ENCODE results near the gene LAMC2.
"Not testable (repeated sequence)": the region's sequence is repeated elsewhere in the genome, so short reads cannot be mapped to it uniquely, and the experiment has no call there.

The LAMC2 gene

DNA sequence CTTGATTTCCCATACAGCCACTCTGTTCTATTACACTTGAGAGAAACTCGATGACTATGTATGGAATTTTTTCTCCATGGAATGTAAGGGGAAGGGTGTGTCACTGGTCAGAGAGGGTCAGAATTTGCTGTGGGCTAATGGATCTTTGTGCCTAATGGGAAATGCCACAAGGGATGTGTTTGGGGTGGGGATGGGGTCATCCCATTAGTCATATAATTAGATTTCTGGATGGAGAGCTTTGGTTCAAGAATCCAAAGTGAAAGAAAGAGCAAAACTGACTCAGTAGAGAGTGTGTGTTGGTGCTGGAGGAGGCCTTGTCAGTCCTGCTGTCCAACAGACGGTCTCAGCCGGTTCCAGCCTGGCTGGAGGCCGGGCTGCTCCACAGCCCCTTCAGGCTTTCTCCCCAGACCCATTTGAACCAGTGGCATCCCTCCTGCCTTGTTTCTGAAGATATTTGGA, 86.4 kb downstream of the LAMC2 start:
- in situ Hi-C loops (cut with HindIII; ENCODE audit: low pct_ligation_motif_present, low sequenced_read_pairs), result no loop called here
- Histone ChIP-seq H3K27me3 (replicated peaks) (no peaks in the 10 kb centered on the region), H3K4me3 (ENCODE audit: low read depth, low read length) (no peak overlapping the region), H3K27ac (peak overlapping the region; percentile 72), H3K36me3 (replicated peaks) (no peaks in the 10 kb centered on the region)
- no peak for TF ChIP-seq CTCF (IDR thresholded peaks at IDR 0.05; ENCODE audit: low read depth, low read length, missing control alignments)
- DNase-seq, result peak; percentile 54

DNA sequence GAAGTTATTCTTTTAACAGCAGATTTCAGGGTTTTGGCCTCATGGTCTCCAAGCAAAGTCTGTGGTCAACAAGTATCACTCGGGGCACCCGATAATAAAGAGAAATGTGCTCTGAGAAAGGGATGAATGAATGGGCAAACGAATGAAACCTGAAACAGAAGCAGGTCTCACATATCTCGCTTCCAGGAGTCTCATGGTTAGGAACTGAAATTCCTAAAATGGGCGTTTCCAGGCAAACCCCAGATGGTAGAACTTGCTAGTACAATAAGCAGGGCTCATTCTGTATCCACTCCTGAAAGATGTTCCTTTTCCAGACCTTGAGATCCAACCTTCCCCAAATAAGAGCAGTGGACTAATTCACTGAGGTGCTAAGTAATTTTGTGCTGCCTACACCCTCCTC, 87.2 kb downstream of the LAMC2 start:
- no peak for DNase-seq
- in situ Hi-C loops (cut with HindIII; ENCODE audit: low pct_ligation_motif_present, low sequenced_read_pairs), result no loop called here
- Histone ChIP-seq H3K27me3 (replicated peaks) (no peaks in the 10 kb centered on the region), H3K27ac (peak overlapping the region; percentile 72), H3K36me3 (replicated peaks) (no peaks in the 10 kb centered on the region), H3K4me3 (ENCODE audit: low read depth, low read length) (no peak overlapping the region)
- no peak for TF ChIP-seq CTCF (IDR thresholded peaks at IDR 0.05; ENCODE audit: low read depth, low read length, missing control alignments)

- in situ Hi-C loops (cut with HindIII; ENCODE audit: low pct_ligation_motif_present, low sequenced_read_pairs); H3K27ac ChIP-seq; H3K36me3 ChIP-seq (replicated peaks); H3K4me3 ChIP-seq (ENCODE audit: low read depth, low read length); DNase-seq; H3K27me3 ChIP-seq (replicated peaks): not testable (repeated sequence)
Observed at GRCh38 chr1:183273984-183274383, 87.9 kb downstream of the LAMC2 start.

GRCh38 chr1:183274836-183275235, 88.8 kb downstream of the LAMC2 start:
- no peaks in the 10 kb centered on the region for H3K36me3 ChIP-seq (replicated peaks)
- in situ Hi-C loops (cut with HindIII; ENCODE audit: low pct_ligation_motif_present, low sequenced_read_pairs), result no loop called here
- H3K27me3 ChIP-seq (replicated peaks), result no peaks in the 10 kb centered on the region
- no peak overlapping the region for H3K27ac ChIP-seq
- H3K4me3 ChIP-seq (ENCODE audit: low read depth, low read length), result no peak overlapping the region
- TF ChIP-seq CTCF (IDR thresholded peaks at IDR 0.05; ENCODE audit: low read depth, low read length, missing control alignments), result no peak
- no peak for DNase-seq

DNA sequence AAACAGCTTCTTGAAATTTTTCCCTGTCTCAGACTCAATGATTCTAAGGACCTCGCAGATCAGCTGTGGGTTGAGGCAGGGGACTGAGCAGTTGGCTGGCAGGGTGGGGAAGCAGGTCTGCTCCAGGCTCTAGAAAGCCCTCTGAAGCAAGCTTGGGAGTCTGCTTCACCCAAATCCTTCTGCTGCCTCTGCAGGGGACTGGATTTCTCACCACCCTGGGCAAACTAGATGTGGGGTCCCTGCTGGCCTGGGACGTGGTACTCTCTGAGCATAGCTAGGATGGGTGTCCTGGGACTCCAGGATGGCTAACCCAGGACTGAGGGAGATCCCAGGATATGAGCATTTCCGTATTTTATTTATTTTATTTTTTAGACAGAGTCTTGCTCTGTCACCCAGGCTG, 89.3 kb downstream of the LAMC2 start:
- no peaks in the 10 kb centered on the region for H3K36me3 ChIP-seq (replicated peaks)
- H3K27ac ChIP-seq, result no peak overlapping the region
- no peak for TF ChIP-seq CTCF (IDR thresholded peaks at IDR 0.05; ENCODE audit: low read depth, low read length, missing control alignments)
- no peaks in the 10 kb centered on the region for H3K27me3 ChIP-seq (replicated peaks)
- in situ Hi-C loops (cut with HindIII; ENCODE audit: low pct_ligation_motif_present, low sequenced_read_pairs), result no loop called here
- DNase-seq, result no peak
- H3K4me3 ChIP-seq (ENCODE audit: low read depth, low read length), result no peak overlapping the region

DNA sequence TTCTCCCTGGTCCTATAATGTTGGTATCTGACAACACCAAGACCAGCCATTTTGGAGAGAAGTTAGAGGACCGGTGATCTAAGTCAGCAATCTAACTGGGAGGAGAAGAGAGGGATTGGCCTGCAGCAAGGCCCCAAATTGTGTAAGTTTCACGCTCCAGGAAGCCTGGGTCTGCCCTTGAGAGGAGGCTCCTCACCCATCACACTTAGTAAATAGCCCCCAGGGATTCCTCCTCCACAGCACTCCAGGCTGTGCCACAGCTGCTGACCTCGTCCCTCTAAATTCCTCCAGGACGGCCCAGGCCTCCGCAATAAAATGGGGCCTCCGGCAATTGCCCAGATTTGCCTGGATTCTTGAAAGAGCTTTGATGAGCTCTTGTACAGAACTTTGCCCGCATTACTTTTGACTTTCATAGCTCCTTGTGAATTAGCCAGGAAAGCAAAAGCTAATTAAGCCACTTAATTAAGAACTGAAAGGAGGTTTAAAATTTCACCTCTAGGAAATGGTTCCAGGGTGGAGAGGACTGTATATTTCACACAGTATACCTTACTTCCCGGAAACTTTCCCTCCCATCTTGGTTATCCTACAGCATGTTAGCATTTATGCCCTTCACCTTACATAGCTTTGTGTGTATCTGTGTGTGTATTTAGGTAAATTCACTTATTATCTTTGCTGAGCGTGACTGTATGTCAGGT, 90.5 kb downstream of the LAMC2 start:
- in situ Hi-C loops (cut with HindIII; ENCODE audit: low pct_ligation_motif_present, low sequenced_read_pairs), result no loop called here
- no peak for DNase-seq
- no peaks in the 10 kb centered on the region for H3K36me3 ChIP-seq (replicated peaks)

More for the DNA sequence above, 90.5 kb downstream of the LAMC2 start:
- H3K4me3 ChIP-seq (ENCODE audit: low read depth, low read length), result no peak overlapping the region
- H3K27me3 ChIP-seq (replicated peaks), result no peaks in the 10 kb centered on the region
- H3K27ac ChIP-seq, result no peak overlapping the region
- TF ChIP-seq CTCF (IDR thresholded peaks at IDR 0.05; ENCODE audit: low read depth, low read length, missing control alignments), result no peak
